HG03066 (cell line): ENCODE measurements around the gene CAPN10.
"Not testable (repeated sequence)": the region's sequence is repeated elsewhere in the genome, so short reads cannot be mapped to it uniquely, and the experiment has no call there.

ENCODE experiments used
- ATAC-seq: cut with Tn5 transposase; IDR thresholded peaks from one replicate; pipeline ENCODE4 v1.9.1; 2021; ENCODE audit warnings: low read depth; ENCODE audit not compliant: unreplicated experiment

CAPN10 gene

GRCh38 chr2:240601831-240602160 is 15.3 kb downstream of the CAPN10 start:
- no peak for ATAC-seq

GRCh38 chr2:240602266-240603050 is 15.9 kb downstream of the CAPN10 start:
- no peak for ATAC-seq

GRCh38 chr2:240603081-240603835 is 16.7 kb downstream of the CAPN10 start:
- ATAC-seq = no peak

GRCh38 chr2:240603846-240604245 is 17.3 kb downstream of the CAPN10 start:
- no peak for ATAC-seq

GRCh38 chr2:240604291-240604938 is 17.9 kb downstream of the CAPN10 start:
- no peak for ATAC-seq

GRCh38 chr2:240604939-240605716 is 18.6 kb downstream of the CAPN10 start:
- no peak for ATAC-seq

- ATAC-seq = no peak
These were observed 19.6 kb downstream of the CAPN10 start for GRCh38 chr2:240605867-240606743.

- ATAC-seq = no peak
These were observed 25.2 kb downstream of the CAPN10 start for GRCh38 chr2:240611601-240612210.

GRCh38 chr2:240613781-240614180 is 27.2 kb downstream of the CAPN10 start:
- no peak for ATAC-seq

- ATAC-seq = no peak
These were observed 27.9 kb downstream of the CAPN10 start for GRCh38 chr2:240614391-240614790.

- ATAC-seq = no peak
These were observed 28.9 kb downstream of the CAPN10 start for GRCh38 chr2:240615396-240615795.

- no peak for ATAC-seq
These were observed 29.4 kb downstream of the CAPN10 start for GRCh38 chr2:240615820-240616547.

GRCh38 chr2:240616860-240617666 is 30.5 kb downstream of the CAPN10 start:
- ATAC-seq = not testable (repeated sequence)

- no peak for ATAC-seq
These were observed 32.2 kb downstream of the CAPN10 start for GRCh38 chr2:240618776-240619175.

GRCh38 chr2:240619506-240620148 is 33.1 kb downstream of the CAPN10 start:
- no peak for ATAC-seq

- no peak for ATAC-seq
These were observed 33.7 kb downstream of the CAPN10 start for GRCh38 chr2:240620149-240620731.

GRCh38 chr2:240620859-240621258 is 34.3 kb downstream of the CAPN10 start:
- no peak for ATAC-seq
